Central memory CD8-positive, alpha-beta T cell (primary cell): ENCODE measurements around the gene TMTC1.

Experiments
- ATAC-seq: fragments of 150-1000 bp; cut with Tn5 transposase; replicated peaks from 2 replicates; pipeline ENCODE4 v1.10.0; 2022; ENCODE audit warnings: mild to moderate bottlenecking, moderate FRiP score, moderate number of reproducible peaks; ENCODE audit not compliant: poor library complexity, severe bottlenecking; ENCODE audit errors: extremely low read depth
- DNase-seq, 2 donors: peaks; one replicate each; pipeline ENCODE4 v3.0.0; 2021; ENCODE audit warnings: low spot score in 2 of 2
- H3K27ac Mint-ChIP-seq: one replicate; pipeline ENCODE4 v1.8.0; 2022; ENCODE audit warnings: low read depth, mild to moderate bottlenecking, moderate library complexity, mixed read lengths
- H3K27me3 Mint-ChIP-seq: one replicate; pipeline ENCODE4 v1.8.0; 2022; ENCODE audit warnings: mixed read lengths
- H3K36me3 Mint-ChIP-seq: one replicate; pipeline ENCODE4 v1.8.0; 2022; ENCODE audit warnings: mild to moderate bottlenecking, moderate library complexity, mixed read lengths; ENCODE audit not compliant: insufficient read depth
- H3K4me1 Mint-ChIP-seq: one replicate; pipeline ENCODE4 v1.8.0; 2022; ENCODE audit warnings: mixed read lengths
- H3K4me3 Mint-ChIP-seq: one replicate; pipeline ENCODE4 v1.8.0; 2022; ENCODE audit warnings: mild to moderate bottlenecking, moderate library complexity, mixed read lengths
- H3K9me3 Mint-ChIP-seq: one replicate; pipeline ENCODE4 v1.8.0; 2022; ENCODE audit warnings: mixed read lengths

The TMTC1 gene

GRCh38 chr12:29795715-29796114, 12.0 kb upstream of the TMTC1 start:
- no peaks in the 10 kb centered on the region for H3K4me1 Mint-ChIP-seq
- no peak overlapping the region for H3K4me3 Mint-ChIP-seq
- H3K36me3 Mint-ChIP-seq: no peaks in the 10 kb centered on the region
- ATAC-seq (no peak), DNase-seq (no peak)
- H3K27ac Mint-ChIP-seq: no peak overlapping the region
- H3K27me3 Mint-ChIP-seq: peaks cover 13% of the 10 kb centered on the region
- peaks cover 20% of the 10 kb centered on the region for H3K9me3 Mint-ChIP-seq

DNA sequence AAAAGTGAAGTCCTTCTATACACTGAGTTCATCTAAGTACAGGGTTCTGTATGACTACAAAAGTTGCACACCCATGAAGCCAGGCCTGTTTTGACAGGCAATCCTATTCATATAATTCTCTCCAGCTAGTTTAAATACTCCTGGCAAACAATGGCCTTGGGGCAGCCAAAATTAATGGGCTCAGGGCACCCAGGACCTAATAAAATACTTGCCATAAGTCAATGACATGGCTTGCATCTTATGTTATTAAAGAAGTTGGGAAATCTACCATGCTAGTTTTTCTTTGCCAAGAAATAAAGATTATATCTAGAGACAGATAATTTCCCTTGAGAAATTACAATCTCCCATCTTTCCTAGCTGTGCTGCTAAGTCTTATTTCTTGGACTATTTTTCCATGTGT, 11.1 kb upstream of the TMTC1 start:
- DNase-seq (no peak), ATAC-seq (no peak)
- Mint-ChIP-seq H3K36me3 (peaks cover 1% of the 10 kb centered on the region), H3K27ac (no peak overlapping the region), H3K27me3 (peaks cover 13% of the 10 kb centered on the region), H3K4me1 (no peaks in the 10 kb centered on the region), H3K4me3 (no peak overlapping the region), H3K9me3 (peaks cover 24% of the 10 kb centered on the region)

DNA sequence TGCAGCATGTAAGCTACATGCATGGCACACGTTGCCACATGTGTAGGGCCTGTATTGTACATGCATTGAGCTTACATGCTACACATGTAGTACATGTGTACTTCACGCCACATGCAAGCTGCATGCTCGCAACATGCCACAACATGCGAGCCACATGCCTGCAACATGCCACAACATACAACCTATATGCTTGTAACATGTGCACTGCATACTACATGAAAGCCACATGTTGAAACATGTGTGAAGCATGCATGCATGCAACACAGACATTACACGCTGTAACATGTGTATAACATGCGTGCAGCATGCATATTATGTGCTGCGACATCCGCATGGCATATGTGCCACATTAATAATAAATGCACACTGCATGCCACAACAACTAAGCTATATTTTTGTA, 9.1 kb upstream of the TMTC1 start:
- no peak for DNase-seq
- ATAC-seq: no peak
- peaks cover 2% of the 10 kb centered on the region for H3K36me3 Mint-ChIP-seq
- peaks cover 20% of the 10 kb centered on the region for H3K9me3 Mint-ChIP-seq
- peaks cover 9% of the 10 kb centered on the region for H3K27me3 Mint-ChIP-seq
- no peaks in the 10 kb centered on the region for H3K4me1 Mint-ChIP-seq
- no peak overlapping the region for H3K27ac Mint-ChIP-seq
- no peak overlapping the region for H3K4me3 Mint-ChIP-seq

GRCh38 chr12:29792132-29792531, 8.4 kb upstream of the TMTC1 start:
- DNase-seq (no peak), ATAC-seq (no peak)
- peaks cover 14% of the 10 kb centered on the region for H3K9me3 Mint-ChIP-seq
- H3K4me1 Mint-ChIP-seq: no peaks in the 10 kb centered on the region
- H3K27ac Mint-ChIP-seq: no peak overlapping the region
- peaks cover 2% of the 10 kb centered on the region for H3K27me3 Mint-ChIP-seq
- H3K36me3 Mint-ChIP-seq: peaks cover 2% of the 10 kb centered on the region
- H3K4me3 Mint-ChIP-seq: no peak overlapping the region

- H3K4me3 Mint-ChIP-seq: peak overlapping the region; percentile 40
- no peaks in the 10 kb centered on the region for H3K36me3 Mint-ChIP-seq
- DNase-seq (no peak), ATAC-seq (no peak)
- no peaks in the 10 kb centered on the region for H3K4me1 Mint-ChIP-seq
- H3K27ac Mint-ChIP-seq: no peak overlapping the region
- H3K27me3 Mint-ChIP-seq: peaks cover 41% of the 10 kb centered on the region
- H3K9me3 Mint-ChIP-seq: no peaks in the 10 kb centered on the region
Measured at GRCh38 chr12:29782871-29783772, 620 bp downstream of the TMTC1 start.

GRCh38 chr12:29782285-29782870, 1.4 kb downstream of the TMTC1 start:
- H3K36me3 Mint-ChIP-seq: no peaks in the 10 kb centered on the region
- H3K4me3 Mint-ChIP-seq: no peak overlapping the region
- H3K9me3 Mint-ChIP-seq: no peaks in the 10 kb centered on the region
- H3K4me1 Mint-ChIP-seq: no peaks in the 10 kb centered on the region
- ATAC-seq: no peak
- H3K27ac Mint-ChIP-seq: no peak overlapping the region
- peaks cover 41% of the 10 kb centered on the region for H3K27me3 Mint-ChIP-seq
- DNase-seq: no peak

DNA sequence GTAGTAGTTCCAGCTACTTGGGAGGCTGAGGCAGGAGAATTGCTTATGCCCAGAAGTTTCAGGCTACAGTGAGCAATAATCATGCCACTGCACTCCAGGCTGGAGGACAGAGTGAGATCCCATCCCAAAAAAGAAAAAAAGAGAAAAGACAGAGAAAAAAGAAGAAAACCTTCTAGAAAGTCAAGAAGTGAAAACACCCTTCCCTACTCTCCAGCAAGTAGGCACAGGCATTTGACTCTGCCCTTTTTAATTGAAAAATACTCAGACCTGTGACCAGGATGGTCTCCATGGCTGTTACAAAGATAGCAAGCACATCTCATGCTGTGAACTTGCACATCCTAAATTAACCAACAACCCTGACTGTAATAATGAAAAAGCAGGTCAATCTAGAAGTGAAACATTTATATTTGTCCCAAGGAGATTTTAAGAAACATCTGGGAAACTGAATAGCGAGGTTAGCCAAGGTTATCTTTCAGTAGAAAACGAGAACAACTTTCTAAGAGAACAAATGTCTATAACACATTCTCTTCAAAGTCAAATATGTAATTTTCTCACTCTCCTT, 2.0 kb downstream of the TMTC1 start:
- no peak for ATAC-seq
- peaks cover 41% of the 10 kb centered on the region for H3K27me3 Mint-ChIP-seq

DNA sequence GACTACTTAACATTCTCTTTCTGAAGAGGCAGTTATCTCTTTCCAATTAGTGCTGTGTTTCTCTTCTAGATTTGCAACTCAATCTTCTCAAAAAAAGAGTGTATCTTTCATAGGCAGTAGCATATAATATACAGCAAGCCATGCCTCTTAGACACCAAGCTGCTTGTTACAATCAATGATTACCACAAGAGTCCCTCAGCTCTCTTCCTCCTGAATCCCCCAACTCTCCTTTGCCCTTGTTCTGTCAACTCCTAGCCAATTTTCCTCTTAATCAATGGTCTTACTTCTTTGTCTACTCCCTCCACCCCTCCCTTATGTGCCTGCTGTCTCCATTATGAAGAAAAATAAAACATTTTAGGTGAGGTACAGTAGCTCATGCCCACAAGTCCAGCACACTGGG, 2.6 kb downstream of the TMTC1 start:
- H3K36me3 Mint-ChIP-seq: no peaks in the 10 kb centered on the region
- no peak overlapping the region for H3K4me3 Mint-ChIP-seq
- no peak overlapping the region for H3K27ac Mint-ChIP-seq
- no peaks in the 10 kb centered on the region for H3K4me1 Mint-ChIP-seq
- DNase-seq (no peak), ATAC-seq (no peak)
- H3K27me3 Mint-ChIP-seq: peaks cover 41% of the 10 kb centered on the region
- H3K9me3 Mint-ChIP-seq: peaks cover 5% of the 10 kb centered on the region

More for the DNA sequence above, 2.0 kb downstream of the TMTC1 start:
- Mint-ChIP-seq H3K4me1 (no peaks in the 10 kb centered on the region), H3K27ac (no peak overlapping the region), H3K36me3 (no peaks in the 10 kb centered on the region), H3K4me3 (no peak overlapping the region), H3K9me3 (peaks cover under 1% of the 10 kb centered on the region)
- DNase-seq: no peak

- Mint-ChIP-seq H3K27ac (no peak overlapping the region), H3K4me3 (no peak overlapping the region), H3K27me3 (peaks cover 33% of the 10 kb centered on the region), H3K4me1 (no peaks in the 10 kb centered on the region), H3K9me3 (peaks cover 5% of the 10 kb centered on the region), H3K36me3 (no peaks in the 10 kb centered on the region)
- DNase-seq (no peak), ATAC-seq (no peak)
Measured at GRCh38 chr12:29780084-29780483, 3.7 kb downstream of the TMTC1 start.

DNA sequence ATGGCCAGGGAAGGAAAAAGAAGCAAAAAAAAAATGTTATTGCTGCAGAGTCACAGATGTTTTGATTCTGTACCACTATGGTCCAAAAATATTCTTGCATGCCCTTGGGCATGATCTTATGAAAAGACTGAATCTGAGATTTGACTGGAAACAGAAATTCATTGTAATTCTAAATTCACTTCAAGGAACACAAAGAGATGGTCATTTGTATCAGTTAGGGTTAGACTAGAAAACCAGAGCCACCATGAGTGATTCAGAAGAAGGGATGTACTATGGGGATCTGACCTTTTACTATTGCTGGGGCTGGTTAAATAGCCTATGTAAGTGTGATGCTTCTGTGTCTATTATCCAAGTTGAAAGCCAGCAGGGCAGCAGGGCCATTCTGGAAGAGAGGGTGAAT, 5.2 kb downstream of the TMTC1 start:
- Mint-ChIP-seq H3K27me3 (peaks cover 25% of the 10 kb centered on the region), H3K27ac (no peak overlapping the region), H3K9me3 (peaks cover 5% of the 10 kb centered on the region), H3K4me1 (no peaks in the 10 kb centered on the region), H3K4me3 (no peak overlapping the region), H3K36me3 (no peaks in the 10 kb centered on the region)
- ATAC-seq (no peak), DNase-seq (no peak)

DNA sequence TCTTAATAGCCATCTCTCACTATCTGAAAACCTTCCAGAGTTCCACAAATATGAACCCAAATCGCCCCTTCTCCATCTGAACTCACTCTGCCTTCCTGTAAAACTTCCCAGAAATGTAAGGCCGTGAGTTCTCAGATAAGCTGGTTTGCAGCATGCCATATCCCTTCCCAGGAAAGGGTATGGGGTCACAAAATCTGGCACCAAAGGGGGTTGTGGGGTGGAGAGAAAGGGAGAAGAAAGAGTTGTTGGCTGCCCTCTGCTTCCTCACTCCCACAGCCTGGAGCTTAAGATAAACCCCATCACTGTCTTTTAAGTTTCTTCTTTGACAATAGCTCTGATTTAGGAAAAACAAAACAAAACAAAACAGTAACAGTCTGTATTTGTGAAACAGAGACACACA, 10.7 kb downstream of the TMTC1 start:
- ATAC-seq: no peak
- DNase-seq: no peak
- H3K27ac Mint-ChIP-seq: no peak overlapping the region
- H3K9me3 Mint-ChIP-seq: peaks cover 5% of the 10 kb centered on the region
- H3K36me3 Mint-ChIP-seq: no peaks in the 10 kb centered on the region
- no peaks in the 10 kb centered on the region for H3K27me3 Mint-ChIP-seq
- H3K4me1 Mint-ChIP-seq: no peaks in the 10 kb centered on the region
- no peak overlapping the region for H3K4me3 Mint-ChIP-seq

- DNase-seq (no peak), ATAC-seq (no peak)
- H3K27ac Mint-ChIP-seq: no peak overlapping the region
- H3K36me3 Mint-ChIP-seq: no peaks in the 10 kb centered on the region
- no peaks in the 10 kb centered on the region for H3K4me1 Mint-ChIP-seq
- peaks cover 4% of the 10 kb centered on the region for H3K9me3 Mint-ChIP-seq
- H3K27me3 Mint-ChIP-seq: no peaks in the 10 kb centered on the region
- no peak overlapping the region for H3K4me3 Mint-ChIP-seq
Measured at GRCh38 chr12:29771786-29772185, 12.0 kb downstream of the TMTC1 start.

GRCh38 chr12:29771165-29771564, 12.6 kb downstream of the TMTC1 start:
- ATAC-seq (no peak), DNase-seq (no peak)
- Mint-ChIP-seq H3K9me3 (no peaks in the 10 kb centered on the region), H3K36me3 (no peaks in the 10 kb centered on the region), H3K4me1 (no peaks in the 10 kb centered on the region), H3K4me3 (no peak overlapping the region), H3K27ac (no peak overlapping the region), H3K27me3 (no peaks in the 10 kb centered on the region)
